HepG2 (cell line): ENCODE results near the gene NME4. TPM values are rescaled to one million over a fixed set of nuclear protein-coding genes. Genes with fewer than 3 reads are reported as not detected.

Experiments
- ARHGAP35 ChIP-seq: sonication (generic); formaldehyde crosslinking; IDR thresholded peaks from 2 replicates; pipeline ENCODE4 v1.9.0; 2022; ENCODE audit warnings: mild to moderate bottlenecking, inconsistent platforms, moderate library complexity, missing genetic modification reagents, borderline replicate concordance
- BCL6 ChIP-seq: IDR thresholded peaks from 2 replicates; pipeline ENCODE4 v1.6.1; 2016; ENCODE audit warnings: missing genetic modification reagents, missing compliant biosample characterization
- CHCHD3 ChIP-seq: sonication (generic); formaldehyde crosslinking; IDR thresholded peaks from 2 replicates; pipeline ENCODE4 v1.8.0; 2022; ENCODE audit warnings: mild to moderate bottlenecking, missing genetic modification reagents, moderate library complexity
- CHD2 ChIP-seq: IDR thresholded peaks from 2 replicates; pipeline ENCODE4 v1.6.1; 2011; ENCODE audit warnings: low read depth, low read length, improper control_type of control experiment
- CREB3 ChIP-seq: sonication (generic); formaldehyde crosslinking; IDR thresholded peaks from 2 replicates; pipeline ENCODE4 v1.5.0; 2020; ENCODE audit warnings: missing genetic modification reagents
- EHMT2 ChIP-seq: fragments of 200-600 bp; sonication (generic); IDR thresholded peaks from 2 replicates; pipeline ENCODE4 v1.7.0; 2017; ENCODE audit warnings: antibody characterized with exemption, low read depth, low read length, borderline replicate concordance
- EP300 ChIP-seq, 3 experiments: sonication (generic) in 1 of 3; formaldehyde crosslinking in 1 of 3; IDR thresholded peaks; 2 replicates each; pipeline versions ENCODE4 v1.5.1 to v1.6.1; 2011 to 2020; ENCODE audit warnings: low read depth in 2 of 3, low read length in 2 of 3, borderline replicate concordance in 1 of 3, improper control_type of control experiment in 1 of 3, mild to moderate bottlenecking in 1 of 3, missing genetic modification reagents in 1 of 3, moderate library complexity in 1 of 3
- FOXO1 ChIP-seq: sonication (generic); formaldehyde crosslinking; IDR thresholded peaks from 2 replicates; pipeline ENCODE4 v1.4.0; 2020; ENCODE audit warnings: missing genetic modification reagents
- FOXP1 ChIP-seq, 2 experiments: fragments of 450-650 bp in 1 of 2; IDR thresholded peaks; 2 replicates each; pipeline ENCODE4 v1.6.1; 2017 to 2018; ENCODE audit warnings: antibody characterized with exemption in 1 of 2
- HES4 ChIP-seq: sonication (generic); formaldehyde crosslinking; IDR thresholded peaks from 2 replicates; pipeline ENCODE4 v1.9.0; 2021; ENCODE audit warnings: mild to moderate bottlenecking, missing genetic modification reagents, borderline replicate concordance
- HMGXB4 ChIP-seq, 2 experiments: sonication (generic) in 1 of 2; formaldehyde crosslinking in 1 of 2; IDR thresholded peaks; 2 replicates each; pipeline versions ENCODE4 v1.4.0 to v1.6.1; 2018 to 2020; ENCODE audit warnings: missing genetic modification reagents in 2 of 2, borderline replicate concordance in 1 of 2, low read depth in 1 of 2, mild to moderate bottlenecking in 1 of 2, missing biosample characterization in 1 of 2
- MYC ChIP-seq: sonication (generic); formaldehyde crosslinking; IDR thresholded peaks from 2 replicates; pipeline ENCODE4 v1.9.0; 2021; ENCODE audit warnings: missing genetic modification reagents, borderline replicate concordance
- NFKB2 ChIP-seq: sonication (generic); formaldehyde crosslinking; IDR thresholded peaks from 2 replicates; pipeline ENCODE4 v1.4.0; 2020; ENCODE audit warnings: missing genetic modification reagents, borderline replicate concordance
- PHF21A ChIP-seq: sonication (generic); formaldehyde crosslinking; IDR thresholded peaks from 2 replicates; pipeline ENCODE4 v1.5.0; 2020; ENCODE audit warnings: mild to moderate bottlenecking, missing genetic modification reagents
- PHF8 ChIP-seq: sonication (generic); formaldehyde crosslinking; IDR thresholded peaks from 2 replicates; pipeline ENCODE4 v1.5.0; 2020; ENCODE audit warnings: missing genetic modification reagents
- RARA ChIP-seq: IDR thresholded peaks from 2 replicates; pipeline ENCODE4 v1.6.1; 2016; ENCODE audit warnings: missing genetic modification reagents, missing compliant biosample characterization
- REL ChIP-seq: sonication (generic); formaldehyde crosslinking; conservative IDR thresholded peaks from 2 replicates; pipeline ENCODE4 v1.8.0; 2022; ENCODE audit warnings: mild to moderate bottlenecking, missing genetic modification reagents, moderate library complexity
- SAFB2 ChIP-seq: sonication (generic); formaldehyde crosslinking; IDR thresholded peaks from 2 replicates; pipeline ENCODE4 v1.5.1; 2020; ENCODE audit warnings: missing genetic modification reagents, low read depth, mild to moderate bottlenecking, borderline replicate concordance
- SMARCC2 ChIP-seq: fragments of 450-650 bp; IDR thresholded peaks from 2 replicates; pipeline ENCODE4 v1.6.1; 2017; ENCODE audit warnings: antibody characterized with exemption, mild to moderate bottlenecking
- TFDP1 ChIP-seq: IDR thresholded peaks from 2 replicates; pipeline ENCODE4 v1.6.1; 2016; ENCODE audit warnings: missing compliant biosample characterization, missing genetic modification reagents, borderline replicate concordance
- ZBTB43 ChIP-seq: sonication (generic); formaldehyde crosslinking; conservative IDR thresholded peaks from 2 replicates; pipeline ENCODE4 v1.4.0; 2020; ENCODE audit warnings: missing genetic modification reagents
- ZFX ChIP-seq: sonication (generic); formaldehyde crosslinking; IDR thresholded peaks from 2 replicates; pipeline ENCODE4 v1.4.0; 2020; ENCODE audit warnings: mild to moderate bottlenecking, low read depth, missing genetic modification reagents, moderate library complexity
- ZSCAN21 ChIP-seq: sonication (generic); formaldehyde crosslinking; IDR thresholded peaks from 2 replicates; pipeline ENCODE4 v1.8.0; 2022; ENCODE audit warnings: mild to moderate bottlenecking, missing genetic modification reagents, moderate library complexity, borderline replicate concordance
- polyA plus RNA-seq, 8 experiments: library from polyadenylated mRNA; depleted of rRNA in 3 of 8; stranded (reverse) in 7 of 8; unstranded in 1 of 8; fragments of >200 nt; fragmentation: Illumina TruSeq in 4 of 8; extraction: Trizol in 4 of 8; gene quantifications; 2 replicates each; pipeline versions ENCODE4 v1.2.1 to v1.2.3, GENCODE V29; 2011 to 2016; ENCODE audit warnings: low read depth in 4 of 8, missing spikeins in 1 of 8, mixed read lengths in 1 of 8; ENCODE audit not compliant: insufficient read depth in 1 of 8
- total RNA-seq, 5 experiments: library from RNA; depleted of rRNA; stranded (reverse); fragments of >200 nt; fragmentation: Illumina TruSeq; extraction: Trizol; gene quantifications; 2 replicates each; pipeline ENCODE4 v1.2.3, GENCODE V29; 2016; ENCODE audit warnings: low read depth in 1 of 5

NME4 gene
- total and polyA plus RNA-seq, 2 of the 13 experiments (the other 11 are each of a cell fraction or from before 2014, with no cell fraction given) = 121 to 263 TPM

GRCh38 chr16:369866-370436 lies 27.0 kb upstream of the NME4 start (continued):
- TF ChIP-seq NFKB2 (CRISPR knock-in tag) = 0 out of 2 replicates have a peak, but pooled peaks have one; percentile 11
- no peak for TF ChIP-seq FOXP1 (IDR thresholded peaks at IDR 0.05)
- TF ChIP-seq FOXP1 (CRISPR knock-in tag; IDR thresholded peaks at IDR 0.05) = no peak
- TF ChIP-seq REL (CRISPR knock-in tag) = no peak
- TF ChIP-seq SMARCC2 = no peak
- TF ChIP-seq CREB3 (CRISPR knock-in tag) = no peak
- TF ChIP-seq ARHGAP35 (CRISPR knock-in tag) = no peak
- peak; percentile 53; the same call in 1 of the 2 replicates for TF ChIP-seq RARA (CRISPR knock-in tag)
- no peak for TF ChIP-seq ZSCAN21
- no peak; the same call in 1 of the 2 replicates for TF ChIP-seq TFDP1 (CRISPR knock-in tag)
- 0 out of 4 replicates have a peak, but pooled peaks of 1 of the 2 experiments have one; percentile 4 for TF ChIP-seq HMGXB4 (CRISPR knock-in tag; IDR thresholded peaks at IDR 0.05; ENCODE audit: borderline replicate concordance in 1 of 2, low read depth in 1 of 2)
- TF ChIP-seq HES4 (CRISPR knock-in tag) = 0 out of 2 replicates have a peak, but pooled peaks have one; percentile 3
- TF ChIP-seq CHCHD3 (CRISPR knock-in tag) = no peak
- TF ChIP-seq SAFB2 (CRISPR knock-in tag) = no peak
- TF ChIP-seq FOXO1 (CRISPR knock-in tag) = no peak
- TF ChIP-seq BCL6 (CRISPR knock-in tag) = peak; percentile 40; the same call in 1 of the 2 replicates
- peak; percentile 30; the same call in 1 of the 2 replicates for TF ChIP-seq MYC (CRISPR knock-in tag)
- no peak for TF ChIP-seq PHF21A (CRISPR knock-in tag)
- TF ChIP-seq CHD2 = 0 out of 2 replicates have a peak, but pooled peaks have one; percentile 28
- peak; percentile 53; the same call in 1 of the 2 replicates for TF ChIP-seq ZFX (CRISPR knock-in tag)
- 0 out of 2 replicates have a peak, but pooled peaks have one; percentile 27 for TF ChIP-seq PHF8
- no peak for TF ChIP-seq ZBTB43 (CRISPR knock-in tag)
- no peak for TF ChIP-seq EHMT2
- no peak for TF ChIP-seq EP300 (IDR thresholded peaks at IDR 0.05; ENCODE audit: low read depth in 2 of 2, low read length in 2 of 2)
- TF ChIP-seq EP300 (CRISPR knock-in tag; IDR thresholded peaks at IDR 0.05; ENCODE audit: borderline replicate concordance) = no peak
